Rectal smooth muscle tissue (tissue), 1 donor: ENCODE data around the gene APOA4.
"Not testable (repeated sequence)": the region's sequence is repeated elsewhere in the genome, so short reads cannot be mapped to it uniquely, and the experiment has no call there.

Experiments used
- H3K27ac ChIP-seq: one replicate; pipeline ENCODE4 v1.7.0; 2013; ENCODE audit warnings: low read depth, low read length, inconsistent platforms
- H3K27me3 ChIP-seq: one replicate; pipeline ENCODE4 v1.7.0; 2013; ENCODE audit warnings: low read length; ENCODE audit not compliant: control insufficient read depth, insufficient read depth
- H3K36me3 ChIP-seq: one replicate; pipeline ENCODE4 v1.7.0; 2013; ENCODE audit warnings: low read length; ENCODE audit not compliant: control insufficient read depth, insufficient read depth
- H3K4me1 ChIP-seq: one replicate; pipeline ENCODE4 v1.7.0; 2013; ENCODE audit warnings: low read length; ENCODE audit not compliant: control insufficient read depth, insufficient read depth
- H3K4me3 ChIP-seq: one replicate; pipeline ENCODE4 v1.7.0; 2013; ENCODE audit warnings: low read length
- H3K9ac ChIP-seq: one replicate; pipeline ENCODE4 v1.7.0; 2013; ENCODE audit warnings: low read length

APOA4 gene

DNA sequence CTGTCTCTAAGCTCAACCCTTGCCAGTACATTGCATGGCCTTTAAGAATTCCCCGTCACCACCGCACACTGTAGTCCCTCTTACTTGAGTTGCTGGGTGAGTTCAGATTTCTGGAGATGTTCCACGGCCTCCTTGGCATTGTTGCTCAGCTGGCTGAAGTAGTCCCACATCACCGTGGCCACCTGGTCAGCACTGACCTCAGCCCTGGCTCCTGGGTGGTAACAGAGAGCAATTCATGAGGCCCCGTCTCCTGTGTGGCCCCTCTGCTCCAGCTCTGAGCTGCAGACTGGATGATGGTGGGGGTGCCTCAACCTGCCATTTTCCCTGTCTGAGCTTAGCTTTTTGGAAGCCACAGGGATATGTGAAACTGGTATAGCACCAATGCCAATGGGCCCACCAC, 529 bp downstream of the APOA4 start:
- Histone ChIP-seq H3K36me3 (no peaks in the 10 kb centered on the region), H3K27ac (no peak overlapping the region), H3K9ac (no peak overlapping the region), H3K4me3 (no peak overlapping the region), H3K4me1 (no peaks in the 10 kb centered on the region), H3K27me3 (no peaks in the 10 kb centered on the region)

GRCh38 chr11:116821050-116821918, 1.8 kb downstream of the APOA4 start:
- H3K9ac ChIP-seq = no peak overlapping the region
- no peak overlapping the region for H3K27ac ChIP-seq
- H3K4me3 ChIP-seq = no peak overlapping the region
- no peaks in the 10 kb centered on the region for H3K4me1 ChIP-seq
- H3K27me3 ChIP-seq = no peaks in the 10 kb centered on the region
- no peaks in the 10 kb centered on the region for H3K36me3 ChIP-seq

DNA sequence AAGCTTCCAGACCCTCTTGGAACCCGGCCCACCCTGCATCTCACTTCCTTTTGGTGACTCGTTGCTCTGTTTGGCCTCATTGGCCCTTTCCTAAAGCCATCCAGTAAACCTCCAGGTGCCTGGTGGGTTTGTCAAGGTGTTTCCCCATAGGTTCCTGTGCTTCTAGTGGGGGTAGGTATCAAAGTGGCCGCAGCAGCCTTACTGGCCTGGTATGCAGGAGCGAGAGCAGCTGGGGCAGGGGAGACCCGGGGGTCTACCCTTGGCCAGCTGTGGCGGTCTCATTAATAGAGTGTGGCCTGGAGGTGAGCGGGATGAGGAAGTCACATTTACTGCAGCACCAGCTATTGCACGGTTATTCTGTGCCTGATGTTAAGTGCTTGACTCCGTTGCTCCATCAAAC, 4.1 kb downstream of the APOA4 start:
- Histone ChIP-seq H3K4me3 (no peak overlapping the region), H3K27ac (no peak overlapping the region), H3K36me3 (no peaks in the 10 kb centered on the region)

DNA sequence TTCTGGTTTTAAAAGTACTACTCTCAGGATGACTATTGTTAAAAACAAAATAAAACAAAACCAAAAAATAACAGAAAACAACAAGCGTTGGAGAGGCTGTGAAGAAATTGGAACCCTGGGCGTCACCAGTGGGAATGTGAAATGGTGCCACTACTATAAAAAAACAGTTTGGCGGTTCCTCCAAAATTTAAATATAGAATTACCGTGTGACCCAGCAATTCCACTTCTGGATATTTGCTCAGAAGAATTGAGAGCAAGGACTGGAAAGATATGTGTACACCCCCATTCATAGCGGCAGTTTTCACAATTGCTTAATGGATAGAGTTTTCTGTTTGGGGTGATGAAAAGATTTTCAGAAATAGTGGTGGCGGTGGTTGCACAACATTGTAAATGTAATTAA, 8.6 kb downstream of the APOA4 start:
- H3K27ac ChIP-seq = no peak overlapping the region
- no peak overlapping the region for H3K4me3 ChIP-seq
- H3K9ac ChIP-seq = no peak overlapping the region

More for the DNA sequence above, 4.1 kb downstream of the APOA4 start:
- no peaks in the 10 kb centered on the region for H3K4me1 ChIP-seq
- H3K9ac ChIP-seq = no peak overlapping the region
- no peaks in the 10 kb centered on the region for H3K27me3 ChIP-seq

GRCh38 chr11:116813781-116814471, 9.2 kb downstream of the APOA4 start:
- no peaks in the 10 kb centered on the region for H3K27me3 ChIP-seq
- no peak overlapping the region for H3K9ac ChIP-seq
- no peaks in the 10 kb centered on the region for H3K4me1 ChIP-seq
- no peak overlapping the region for H3K4me3 ChIP-seq
- H3K27ac ChIP-seq = no peak overlapping the region
- H3K36me3 ChIP-seq = no peaks in the 10 kb centered on the region

More for the DNA sequence above, 8.6 kb downstream of the APOA4 start:
- Histone ChIP-seq H3K4me1 (no peaks in the 10 kb centered on the region), H3K36me3 (no peaks in the 10 kb centered on the region), H3K27me3 (no peaks in the 10 kb centered on the region)

- no peaks in the 10 kb centered on the region for H3K4me1 ChIP-seq
- no peaks in the 10 kb centered on the region for H3K36me3 ChIP-seq
- H3K27me3 ChIP-seq = no peaks in the 10 kb centered on the region
- no peak overlapping the region for H3K4me3 ChIP-seq
- H3K9ac ChIP-seq = no peak overlapping the region
- H3K27ac ChIP-seq = no peak overlapping the region
Measured at GRCh38 chr11:116813170-116813569, 9.9 kb downstream of the APOA4 start.

DNA sequence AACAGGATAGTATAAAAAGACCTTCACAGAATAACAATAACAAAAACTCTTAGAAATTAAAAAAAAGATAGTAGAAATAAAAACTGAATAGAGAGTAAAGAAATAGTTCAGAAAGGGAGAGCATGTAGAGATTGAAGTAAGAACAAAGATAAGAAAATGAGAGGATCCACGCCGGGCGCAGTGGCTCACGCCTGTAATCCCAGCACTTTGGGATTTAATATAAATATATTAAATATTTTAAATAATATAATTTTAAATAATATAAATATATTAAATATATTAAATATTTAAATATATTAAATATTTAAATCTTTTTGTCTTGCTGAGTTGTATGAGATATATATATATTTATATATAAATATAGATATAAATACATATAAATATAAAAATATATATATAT, 11.0 kb downstream of the APOA4 start:
- no peak overlapping the region for H3K9ac ChIP-seq
- H3K4me1 ChIP-seq = no peaks in the 10 kb centered on the region
- H3K4me3 ChIP-seq = no peak overlapping the region
- H3K27me3 ChIP-seq = no peaks in the 10 kb centered on the region
- H3K27ac ChIP-seq = no peak overlapping the region
- no peaks in the 10 kb centered on the region for H3K36me3 ChIP-seq

DNA sequence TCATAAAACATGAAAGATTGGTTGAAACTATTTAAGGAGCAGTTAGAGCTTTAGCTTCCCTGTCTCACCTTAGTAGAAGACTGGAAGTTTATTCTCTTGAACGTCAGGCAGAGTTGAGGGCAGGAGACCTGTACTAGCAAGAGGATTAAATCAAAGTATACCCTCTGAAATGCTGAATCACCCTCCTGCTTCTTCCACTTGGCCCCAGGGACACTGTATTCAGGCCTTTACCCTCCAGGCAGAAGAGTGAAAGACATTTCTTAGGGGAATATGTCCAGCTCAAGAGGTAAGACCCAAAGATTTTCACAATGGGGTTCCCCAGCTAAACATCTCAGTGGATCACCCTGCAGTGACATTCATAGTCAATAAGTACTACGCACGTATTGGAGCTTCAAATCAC, 11.9 kb downstream of the APOA4 start:
- no peak overlapping the region for H3K4me3 ChIP-seq
- no peak overlapping the region for H3K27ac ChIP-seq
- H3K36me3 ChIP-seq = no peaks in the 10 kb centered on the region
- H3K9ac ChIP-seq = no peak overlapping the region
- no peaks in the 10 kb centered on the region for H3K27me3 ChIP-seq
- no peaks in the 10 kb centered on the region for H3K4me1 ChIP-seq

DNA sequence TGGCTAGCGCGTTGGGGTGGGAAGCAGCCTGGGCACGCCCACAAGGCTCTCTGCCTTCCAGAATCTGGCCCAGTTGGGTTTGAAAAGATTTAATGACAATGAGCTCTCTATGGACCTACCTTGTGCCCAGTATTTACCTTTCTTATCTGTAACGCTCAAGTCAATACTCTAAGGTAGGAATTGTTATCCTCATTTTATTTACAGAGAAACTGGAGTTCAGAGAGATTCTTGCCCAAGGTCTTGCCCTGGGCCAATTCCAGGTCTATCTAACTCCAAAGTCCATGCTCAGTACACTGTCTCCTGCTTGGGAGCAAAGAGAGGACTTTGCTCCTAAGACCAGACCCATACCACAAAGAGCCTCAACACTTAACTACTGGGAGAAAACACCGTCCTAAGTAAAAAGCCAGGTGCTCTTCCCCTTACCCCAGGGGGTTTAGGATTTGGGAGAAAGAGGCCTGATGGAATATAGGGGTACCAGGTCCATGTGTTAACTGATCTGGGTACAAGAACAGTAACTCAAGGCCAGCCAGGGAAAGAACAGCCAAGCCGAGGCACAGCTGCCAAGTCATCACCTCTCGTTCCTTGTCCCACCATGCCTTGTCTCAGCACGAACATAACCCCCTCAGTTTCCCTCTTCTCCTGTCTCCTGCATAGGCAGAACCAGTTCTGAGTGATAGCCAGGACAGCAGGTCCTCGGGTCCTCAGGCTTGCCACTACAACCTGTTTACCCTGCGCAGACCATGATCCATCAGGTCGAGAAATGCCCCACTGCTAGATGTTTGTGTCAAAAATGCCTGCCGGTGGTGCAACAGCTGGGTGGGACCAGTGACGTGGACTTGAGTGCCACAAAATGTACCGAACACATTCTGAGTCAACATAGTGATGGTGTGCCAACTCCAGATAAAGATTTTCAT, 14.6 kb downstream of the APOA4 start:
- Histone ChIP-seq H3K27ac (no peak overlapping the region), H3K36me3 (no peaks in the 10 kb centered on the region), H3K4me1 (no peaks in the 10 kb centered on the region), H3K9ac (no peak overlapping the region), H3K27me3 (no peaks in the 10 kb centered on the region), H3K4me3 (no peak overlapping the region)

DNA sequence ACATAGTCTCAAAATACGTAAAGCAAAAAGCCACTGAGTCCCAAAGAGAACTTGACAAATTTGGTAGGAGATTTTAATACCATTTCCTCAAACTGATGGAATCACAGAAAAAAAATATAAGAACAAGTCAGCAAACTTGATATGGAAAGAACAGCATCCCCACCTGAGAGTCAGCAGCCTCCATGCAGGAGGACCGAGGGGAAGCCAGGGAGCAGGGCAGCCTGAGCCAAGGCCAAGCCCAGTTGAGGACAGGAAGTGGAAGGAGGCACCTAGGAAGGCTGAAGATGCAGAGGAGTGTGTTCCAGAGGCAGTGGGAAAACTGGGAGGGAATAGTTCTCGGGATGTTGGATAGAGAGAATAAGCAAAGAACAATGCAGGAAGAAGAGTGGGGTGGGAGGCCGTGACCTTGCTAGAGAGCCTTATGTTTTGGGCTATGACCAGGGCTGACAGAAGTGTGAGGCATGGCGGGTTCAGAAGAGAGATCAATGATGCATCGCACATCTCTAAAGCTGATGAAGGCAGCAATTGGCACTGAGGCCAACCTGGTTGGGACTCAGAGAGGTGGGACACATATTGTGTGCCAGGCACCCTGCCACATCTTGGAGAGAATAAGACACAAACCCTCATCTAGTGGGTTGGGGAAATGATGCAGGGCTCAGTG, 15.4 kb downstream of the APOA4 start:
- no peak overlapping the region for H3K27ac ChIP-seq
- H3K4me3 ChIP-seq = no peak overlapping the region
- H3K27me3 ChIP-seq = no peaks in the 10 kb centered on the region
- H3K36me3 ChIP-seq = no peaks in the 10 kb centered on the region
- no peaks in the 10 kb centered on the region for H3K4me1 ChIP-seq
- H3K9ac ChIP-seq = no peak overlapping the region

DNA sequence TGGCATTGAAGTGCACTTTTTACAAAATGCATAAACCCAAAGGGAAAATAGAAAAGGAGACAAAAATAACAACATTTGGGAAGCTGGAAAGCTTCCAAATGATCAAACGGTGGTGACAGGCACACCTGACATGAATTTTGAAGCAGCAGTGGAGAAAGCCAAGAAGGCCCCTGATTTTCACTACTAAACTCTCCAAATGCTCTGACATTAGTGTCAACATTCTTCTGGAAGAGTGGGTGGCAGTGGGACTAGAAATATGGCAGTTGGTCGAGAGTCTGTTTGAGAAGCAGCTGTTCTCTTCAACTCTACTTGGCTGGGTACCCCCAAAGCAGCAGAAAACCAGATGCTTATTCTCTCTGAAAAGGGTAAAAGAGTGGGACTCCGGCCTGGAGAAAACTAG, 19.1 kb downstream of the APOA4 start:
- Histone ChIP-seq H3K27me3 (no peaks in the 10 kb centered on the region), H3K36me3 (no peaks in the 10 kb centered on the region), H3K9ac (no peak overlapping the region), H3K4me1 (no peaks in the 10 kb centered on the region), H3K27ac (no peak overlapping the region), H3K4me3 (no peak overlapping the region)

GRCh38 chr11:116801662-116802061, 21.4 kb downstream of the APOA4 start:
- not testable (repeated sequence) for H3K4me3 ChIP-seq, H3K27me3 ChIP-seq, H3K36me3 ChIP-seq, H3K9ac ChIP-seq, H3K4me1 ChIP-seq, H3K27ac ChIP-seq
